SK-N-MC (cell line): ENCODE results near the gene MAPT.

Experiments
- EZH2 ChIP-seq: fragments of 200-600 bp; sonication (generic); IDR thresholded peaks from one replicate; pipeline ENCODE4 v1.6.1; 2017; ENCODE audit warnings: antibody characterized with exemption
- FOXP2 ChIP-seq: optimal IDR thresholded peaks from 2 replicates; pipeline ENCODE3; 2011; ENCODE audit warnings: mild to moderate bottlenecking, moderate library complexity; ENCODE audit not compliant: insufficient read depth; ENCODE audit errors: extremely low read length, control extremely low read depth
- POLR2AphosphoS5 ChIP-seq: IDR thresholded peaks from 2 replicates; pipeline ENCODE4 v1.6.1; 2012; ENCODE audit warnings: mild to moderate bottlenecking, low read depth, low read length, borderline replicate concordance

DNA sequence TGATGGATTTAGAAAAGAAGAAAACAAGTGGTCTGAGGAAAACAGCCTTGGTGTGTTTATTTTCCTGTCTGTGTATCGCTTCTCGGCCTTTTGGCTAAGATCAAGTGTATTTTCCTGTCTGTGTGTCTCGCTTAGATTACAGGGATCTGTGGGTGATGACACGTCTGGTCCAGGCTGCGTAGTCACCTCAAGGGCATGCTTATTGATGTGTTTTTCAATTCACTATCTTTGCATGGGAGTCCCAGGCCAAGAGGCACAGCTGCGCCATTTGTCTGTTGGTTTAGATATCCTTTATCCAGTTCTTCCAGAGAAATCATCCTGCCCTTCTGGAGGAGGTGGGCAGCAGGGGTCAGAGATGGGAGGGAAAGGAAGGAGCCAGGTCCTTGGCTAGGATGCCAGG, 57.6 kb downstream of the MAPT start:
- TF ChIP-seq EZH2 (no peak), POLR2AphosphoS5 (no peak), FOXP2 (no peak)
